Mucosa of descending colon (tissue), 3 donors: ENCODE data around the gene GNRHR. TPM values are rescaled to one million over a fixed set of nuclear protein-coding genes. Genes with fewer than 3 reads are reported as not detected.

ENCODE experiments used
- ATAC-seq: fragments of 200-7000 bp; cut with Tn5 transposase; one replicate; pipeline ENCODE4 v1.9.1; 2020; ENCODE audit warnings: mild to moderate bottlenecking, moderate library complexity
- DNase-seq, 3 donors: peaks; one replicate each; pipeline ENCODE4 v3.0.0-alpha.2; 2020
- H3K36me3 ChIP-seq: fragments of 200-600 bp; one replicate; pipeline ENCODE4 v1.8.0; 2021; ENCODE audit warnings: low read depth, mild to moderate bottlenecking
- H3K4me1 ChIP-seq: fragments of 200-600 bp; one replicate; pipeline ENCODE4 v1.8.0; 2021; ENCODE audit warnings: low read depth, mild to moderate bottlenecking
- H3K4me3 ChIP-seq: fragments of 200-600 bp; one replicate; pipeline ENCODE4 v1.8.0; 2021; ENCODE audit warnings: mild to moderate bottlenecking
- H3K9me3 ChIP-seq: fragments of 200-600 bp; one replicate; pipeline ENCODE4 v1.8.0; 2021; ENCODE audit warnings: mild to moderate bottlenecking
- intact Hi-C, 2 donors: fragments of 100-400 bp; cut with DNase I in 1 of 2; cut with micrococcal nuclease in 1 of 2; formaldehyde crosslinking; loops; one replicate each; pipeline versions ENCODE4 v1.11.0 to v1.11.1; 2022; cut with DNase I, micrococcal nuclease
- long read RNA-seq, 2 donors: library from polyadenylated mRNA; unstranded; transcript quantifications; one replicate each; pipeline ENCODE4 v2.0.0, GENCODE V29; 2019 to 2021
- total RNA-seq, 3 donors: library from RNA; stranded (reverse); fragmentation: NEBNext Ultra II Directional in 2 of 3; extraction: Animal tissue kit (Norgen Biotek cat#: 25700) in 2 of 3; gene quantifications; one replicate each; pipeline versions ENCODE4 v1.2.1 to v1.2.4, GENCODE V29; 2021 to 2023
- TF ChIP-seq, protein P1 (sequence below): fragments of 200-600 bp; IDR thresholded peaks from one replicate; pipeline ENCODE4 v1.8.0; 2022; ENCODE audit warnings: antibody characterized with exemption, mild to moderate bottlenecking
- donor health status: DM: no; HTN: no; CAD: no; lungs with moderate emphysema.
- donor health status: DM: no; HTN: no; CAD: no.
- donor health status: DM: no; HTN: yes; CAD: no.

GNRHR gene, protein sequence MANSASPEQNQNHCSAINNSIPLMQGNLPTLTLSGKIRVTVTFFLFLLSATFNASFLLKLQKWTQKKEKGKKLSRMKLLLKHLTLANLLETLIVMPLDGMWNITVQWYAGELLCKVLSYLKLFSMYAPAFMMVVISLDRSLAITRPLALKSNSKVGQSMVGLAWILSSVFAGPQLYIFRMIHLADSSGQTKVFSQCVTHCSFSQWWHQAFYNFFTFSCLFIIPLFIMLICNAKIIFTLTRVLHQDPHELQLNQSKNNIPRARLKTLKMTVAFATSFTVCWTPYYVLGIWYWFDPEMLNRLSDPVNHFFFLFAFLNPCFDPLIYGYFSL
- total RNA-seq, result not detected
- long read RNA-seq, donor 1, result 0 reads
- long read RNA-seq, donor 2, result 0 reads

- no peaks in the 10 kb centered on the region for H3K4me1 ChIP-seq
- H3K9me3 ChIP-seq, result no peaks in the 10 kb centered on the region
- no peaks in the 10 kb centered on the region for H3K36me3 ChIP-seq
- ATAC-seq (no peak), DNase-seq (no peak)
- H3K4me3 ChIP-seq, result no peak within 1 kb of the TSS
- intact Hi-C loops, result no loop called here
- TF ChIP-seq, protein P1, sequence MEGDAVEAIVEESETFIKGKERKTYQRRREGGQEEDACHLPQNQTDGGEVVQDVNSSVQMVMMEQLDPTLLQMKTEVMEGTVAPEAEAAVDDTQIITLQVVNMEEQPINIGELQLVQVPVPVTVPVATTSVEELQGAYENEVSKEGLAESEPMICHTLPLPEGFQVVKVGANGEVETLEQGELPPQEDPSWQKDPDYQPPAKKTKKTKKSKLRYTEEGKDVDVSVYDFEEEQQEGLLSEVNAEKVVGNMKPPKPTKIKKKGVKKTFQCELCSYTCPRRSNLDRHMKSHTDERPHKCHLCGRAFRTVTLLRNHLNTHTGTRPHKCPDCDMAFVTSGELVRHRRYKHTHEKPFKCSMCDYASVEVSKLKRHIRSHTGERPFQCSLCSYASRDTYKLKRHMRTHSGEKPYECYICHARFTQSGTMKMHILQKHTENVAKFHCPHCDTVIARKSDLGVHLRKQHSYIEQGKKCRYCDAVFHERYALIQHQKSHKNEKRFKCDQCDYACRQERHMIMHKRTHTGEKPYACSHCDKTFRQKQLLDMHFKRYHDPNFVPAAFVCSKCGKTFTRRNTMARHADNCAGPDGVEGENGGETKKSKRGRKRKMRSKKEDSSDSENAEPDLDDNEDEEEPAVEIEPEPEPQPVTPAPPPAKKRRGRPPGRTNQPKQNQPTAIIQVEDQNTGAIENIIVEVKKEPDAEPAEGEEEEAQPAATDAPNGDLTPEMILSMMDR, result no peak
Observed at GRCh38 chr4:67754288-67754687, at the start of gene GNRHR. GNRHR (minus strand) TSS chr4:67754388; CDS start chr4:67754335, 53 bp downstream.

GRCh38 chr4:67796810-67797209 lies 42.6 kb upstream of the GNRHR start:
- intact Hi-C loops, result no loop called here
- H3K36me3 ChIP-seq, result no peaks in the 10 kb centered on the region
- no peaks in the 10 kb centered on the region for H3K4me1 ChIP-seq
- DNase-seq (no peak), ATAC-seq (no peak)
- TF ChIP-seq, protein P1, result no peak
- no peak overlapping the region for H3K4me3 ChIP-seq
- H3K9me3 ChIP-seq, result no peaks in the 10 kb centered on the region

DNA sequence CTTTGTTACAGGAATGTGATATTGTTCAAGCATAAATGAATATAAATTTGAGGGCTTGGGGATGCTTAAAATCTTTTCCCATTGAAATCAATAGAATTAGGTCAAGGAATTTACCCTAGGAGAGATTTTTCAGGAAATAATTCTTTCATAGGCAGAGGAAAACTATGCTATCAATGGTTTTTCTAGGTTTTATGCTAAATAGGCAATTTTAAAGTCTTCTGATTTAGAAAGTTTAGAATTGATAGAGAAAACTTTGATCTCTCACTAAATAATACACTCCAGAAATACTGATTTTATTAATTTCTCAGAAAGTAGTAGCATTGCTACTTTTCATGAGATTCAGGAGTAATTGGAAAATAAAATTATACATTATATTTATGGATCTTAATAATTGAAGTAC lies 36.5 kb upstream of the GNRHR start:
- intact Hi-C loops, result no loop called here
- TF ChIP-seq, protein P1, result no peak
- ATAC-seq, result no peak
- H3K4me3 ChIP-seq, result no peak overlapping the region
- no peaks in the 10 kb centered on the region for H3K9me3 ChIP-seq
- DNase-seq, result no peak
- no peaks in the 10 kb centered on the region for H3K4me1 ChIP-seq
- H3K36me3 ChIP-seq, result no peaks in the 10 kb centered on the region

DNA sequence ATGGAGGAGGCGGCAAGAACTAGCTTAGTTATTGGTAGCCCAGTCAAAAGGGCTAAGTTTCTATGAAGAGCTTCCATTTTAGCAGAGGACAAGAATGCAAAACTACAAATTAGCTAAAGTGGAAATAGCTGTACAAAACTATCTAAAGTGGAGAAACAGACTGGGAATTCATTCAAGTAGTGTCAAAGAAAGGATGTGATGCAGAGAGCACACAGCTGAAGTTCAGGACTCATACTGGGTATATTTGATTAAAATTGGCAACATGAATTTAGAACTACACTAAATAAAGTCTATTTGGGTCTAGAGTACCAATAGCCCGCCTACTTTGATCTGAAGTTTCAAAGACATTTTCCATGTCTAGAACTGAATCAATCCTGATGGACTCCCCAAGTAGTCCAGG lies 33.1 kb upstream of the GNRHR start:
- TF ChIP-seq, protein P1, result no peak
- Histone ChIP-seq H3K36me3 (no peaks in the 10 kb centered on the region), H3K9me3 (no peaks in the 10 kb centered on the region), H3K4me3 (no peak overlapping the region), H3K4me1 (no peaks in the 10 kb centered on the region)
- intact Hi-C loops, result no loop called here
- ATAC-seq (no peak), DNase-seq (no peak)

DNA sequence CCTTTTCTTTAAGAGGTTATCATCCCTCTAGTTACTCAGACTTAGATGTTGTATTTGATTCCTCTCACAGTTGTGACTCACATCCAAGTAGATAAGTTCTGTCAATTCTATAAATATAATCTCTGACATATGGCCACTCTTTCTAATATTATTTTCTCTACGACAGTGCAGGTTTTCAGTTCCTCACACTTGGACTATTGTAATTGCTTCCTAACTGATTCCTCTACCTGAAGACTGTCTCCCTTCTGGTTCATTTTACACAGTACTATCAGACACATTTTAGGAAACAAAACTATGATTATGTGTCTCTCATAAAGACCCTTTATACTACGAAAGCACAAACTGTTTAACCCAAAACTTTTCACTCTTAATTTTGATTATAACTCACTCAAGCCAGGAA lies 31.3 kb upstream of the GNRHR start:
- Histone ChIP-seq H3K9me3 (no peaks in the 10 kb centered on the region), H3K4me1 (no peaks in the 10 kb centered on the region), H3K36me3 (no peaks in the 10 kb centered on the region), H3K4me3 (no peak overlapping the region)
- TF ChIP-seq, protein P1, result no peak
- DNase-seq (no peak), ATAC-seq (no peak)
- intact Hi-C loops, result no loop called here
